ENCODE measurements around the gene IL21R.

Gene IL21R

DNA sequence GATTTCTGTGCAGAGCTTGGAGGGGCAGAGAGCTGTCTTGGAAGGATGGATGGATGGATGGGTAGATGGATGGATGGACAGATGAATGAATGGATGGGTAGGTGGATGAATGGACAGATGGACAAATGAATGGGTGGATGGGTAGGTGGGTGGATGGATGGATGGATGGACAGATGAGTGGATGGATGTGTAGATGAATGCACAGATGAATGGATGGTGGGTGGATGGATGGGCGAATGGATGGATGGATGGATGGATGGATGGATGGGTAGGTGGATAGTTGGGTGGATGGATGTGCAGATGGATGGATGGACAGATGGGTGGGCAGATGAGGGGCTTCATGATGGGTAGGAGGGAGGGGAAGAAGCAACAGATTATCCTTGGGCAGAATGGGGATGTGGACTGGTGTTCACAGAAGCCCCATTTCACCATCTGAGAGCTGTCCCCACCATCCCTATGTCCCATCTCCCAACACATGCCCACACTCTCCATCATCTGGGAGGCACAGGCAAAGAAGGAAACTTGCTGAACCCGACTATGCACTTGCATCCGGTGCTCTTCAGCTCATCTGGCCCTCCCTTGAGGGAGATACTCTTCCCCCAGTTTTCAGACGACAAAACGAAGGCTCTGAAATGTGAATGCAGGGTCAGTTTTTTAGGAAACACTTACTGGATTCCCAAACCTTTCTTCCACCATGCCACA, 57.2 kb downstream of the IL21R start:
- H3K4me3 Mint-ChIP-seq: no peak overlapping the region
- H3K27me3 Mint-ChIP-seq: peaks cover 13% of the 10 kb centered on the region
- H3K4me1 Mint-ChIP-seq (ENCODE audit: low read depth): peaks cover 28% of the 10 kb centered on the region
- intact Hi-C loops (cut with micrococcal nuclease): loop anchor here (5.0 to 10.0 kb wide), 2 partner anchors 224 to 282 kb away; no protein-coding TSS in a partner anchor
- H3K27ac Mint-ChIP-seq: no peak overlapping the region
- no peaks in the 10 kb centered on the region for H3K9me3 Mint-ChIP-seq
- peaks cover 56% of the 10 kb centered on the region for H3K36me3 Mint-ChIP-seq (ENCODE audit: low read depth)

GRCh38 chr16:27460213-27460612, 58.2 kb downstream of the IL21R start:
- Mint-ChIP-seq H3K9me3 (no peaks in the 10 kb centered on the region), H3K4me3 (no peak overlapping the region), H3K36me3 (ENCODE audit: low read depth) (peaks cover 67% of the 10 kb centered on the region), H3K27me3 (peaks cover 7% of the 10 kb centered on the region), H3K27ac (no peak overlapping the region), H3K4me1 (ENCODE audit: low read depth) (peaks cover 28% of the 10 kb centered on the region)
- intact Hi-C loops (cut with micrococcal nuclease): no loop called here

DNA sequence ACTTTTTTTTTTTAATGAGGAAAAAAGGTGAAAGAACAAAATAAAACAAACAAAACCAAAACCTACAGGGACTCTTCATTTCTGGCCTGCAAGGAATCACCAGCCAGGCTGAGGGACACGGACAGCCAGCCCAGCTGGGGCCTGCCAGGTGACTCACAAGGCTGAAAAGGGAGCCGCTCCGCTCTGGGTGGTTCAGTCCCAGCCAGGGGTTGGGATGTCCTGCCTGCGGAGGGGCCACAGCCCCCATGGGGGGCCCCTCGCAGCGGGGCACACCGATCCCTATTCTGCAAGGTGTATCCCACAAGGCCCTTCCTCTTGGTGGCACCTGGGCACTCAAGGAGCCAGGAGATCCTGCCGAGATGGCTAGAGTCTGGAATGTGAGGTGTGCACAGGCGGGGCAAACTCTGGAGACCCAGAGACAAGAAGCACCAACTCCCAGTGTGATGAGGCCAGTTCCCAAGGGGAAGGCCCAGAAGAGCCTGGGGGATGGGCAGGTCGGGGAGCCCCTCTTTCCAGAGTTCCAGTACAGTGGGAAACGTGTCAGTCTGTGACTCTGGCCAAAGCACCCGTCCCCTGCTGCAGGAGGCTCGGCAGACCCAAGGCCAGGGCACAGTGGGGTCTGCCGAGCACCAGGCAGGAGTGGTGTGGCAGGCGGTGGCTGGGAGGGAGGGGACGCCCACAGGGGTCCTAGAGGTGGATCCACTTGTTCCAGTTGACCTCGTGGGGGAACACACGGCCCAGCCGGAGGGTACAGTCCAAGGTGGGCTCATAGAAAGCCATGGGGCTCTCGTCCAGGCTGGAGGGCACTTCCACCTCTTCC, 58.9 kb downstream of the IL21R start:
- peaks cover 73% of the 10 kb centered on the region for H3K36me3 Mint-ChIP-seq (ENCODE audit: low read depth)
- peaks cover 2% of the 10 kb centered on the region for H3K27me3 Mint-ChIP-seq
- peaks cover 22% of the 10 kb centered on the region for H3K4me1 Mint-ChIP-seq (ENCODE audit: low read depth)
- no peak overlapping the region for H3K27ac Mint-ChIP-seq
- H3K9me3 Mint-ChIP-seq: no peaks in the 10 kb centered on the region
- intact Hi-C loops (cut with micrococcal nuclease): no loop called here
- H3K4me3 Mint-ChIP-seq: no peak overlapping the region

DNA sequence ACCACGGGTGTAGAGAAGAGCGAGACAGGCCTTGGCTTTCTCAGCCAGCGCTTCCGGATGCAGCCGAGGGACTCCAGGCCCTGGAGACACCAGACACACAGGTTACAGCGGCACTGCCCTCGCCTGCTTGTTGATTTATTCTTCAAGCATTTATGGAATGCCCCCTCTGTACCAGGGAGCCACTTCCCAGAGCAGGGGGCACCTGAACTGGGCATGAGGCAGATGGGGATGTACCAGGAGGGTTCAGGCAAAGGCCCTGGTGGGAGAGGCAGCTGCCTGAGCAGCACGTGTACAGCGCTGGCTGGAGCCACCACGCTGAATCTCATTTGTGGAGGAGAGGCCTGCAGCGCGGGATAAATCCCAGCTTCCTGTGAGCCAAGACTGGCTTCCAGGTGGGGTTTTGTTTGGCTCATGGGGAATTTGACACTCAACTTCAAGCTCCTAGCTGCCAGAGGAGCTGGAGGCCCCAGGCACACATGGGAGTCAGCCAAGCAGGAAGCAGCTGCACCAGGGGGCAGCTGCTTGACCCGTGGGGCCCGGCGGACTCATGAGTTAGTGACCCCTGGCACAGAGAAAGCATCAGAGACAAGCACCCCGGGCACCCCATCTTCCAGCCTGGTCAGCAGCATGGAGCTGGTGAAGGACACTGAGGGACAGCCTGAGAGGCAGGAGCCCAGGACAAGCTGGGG, 59.7 kb downstream of the IL21R start:
- Mint-ChIP-seq H3K27me3 (no peaks in the 10 kb centered on the region), H3K36me3 (ENCODE audit: low read depth) (peaks cover 81% of the 10 kb centered on the region), H3K4me1 (ENCODE audit: low read depth) (peaks cover 16% of the 10 kb centered on the region), H3K9me3 (no peaks in the 10 kb centered on the region), H3K27ac (no peak overlapping the region), H3K4me3 (no peak overlapping the region)
- intact Hi-C loops (cut with micrococcal nuclease): no loop called here

- Mint-ChIP-seq H3K36me3 (ENCODE audit: low read depth) (peaks cover 88% of the 10 kb centered on the region), H3K27ac (no peak overlapping the region), H3K9me3 (no peaks in the 10 kb centered on the region), H3K4me1 (ENCODE audit: low read depth) (peaks cover 9% of the 10 kb centered on the region), H3K27me3 (no peaks in the 10 kb centered on the region), H3K4me3 (no peak overlapping the region)
- intact Hi-C loops (cut with micrococcal nuclease): no loop called here
These were observed 60.3 kb downstream of the IL21R start for GRCh38 chr16:27462200-27462845.

GRCh38 chr16:27462846-27463682, 61.1 kb downstream of the IL21R start:
- peaks cover 4% of the 10 kb centered on the region for H3K4me1 Mint-ChIP-seq (ENCODE audit: low read depth)
- intact Hi-C loops (cut with micrococcal nuclease): no loop called here
- no peak overlapping the region for H3K27ac Mint-ChIP-seq
- H3K36me3 Mint-ChIP-seq (ENCODE audit: low read depth): peaks cover 95% of the 10 kb centered on the region
- H3K4me3 Mint-ChIP-seq: no peak overlapping the region
- H3K27me3 Mint-ChIP-seq: no peaks in the 10 kb centered on the region
- H3K9me3 Mint-ChIP-seq: no peaks in the 10 kb centered on the region

DNA sequence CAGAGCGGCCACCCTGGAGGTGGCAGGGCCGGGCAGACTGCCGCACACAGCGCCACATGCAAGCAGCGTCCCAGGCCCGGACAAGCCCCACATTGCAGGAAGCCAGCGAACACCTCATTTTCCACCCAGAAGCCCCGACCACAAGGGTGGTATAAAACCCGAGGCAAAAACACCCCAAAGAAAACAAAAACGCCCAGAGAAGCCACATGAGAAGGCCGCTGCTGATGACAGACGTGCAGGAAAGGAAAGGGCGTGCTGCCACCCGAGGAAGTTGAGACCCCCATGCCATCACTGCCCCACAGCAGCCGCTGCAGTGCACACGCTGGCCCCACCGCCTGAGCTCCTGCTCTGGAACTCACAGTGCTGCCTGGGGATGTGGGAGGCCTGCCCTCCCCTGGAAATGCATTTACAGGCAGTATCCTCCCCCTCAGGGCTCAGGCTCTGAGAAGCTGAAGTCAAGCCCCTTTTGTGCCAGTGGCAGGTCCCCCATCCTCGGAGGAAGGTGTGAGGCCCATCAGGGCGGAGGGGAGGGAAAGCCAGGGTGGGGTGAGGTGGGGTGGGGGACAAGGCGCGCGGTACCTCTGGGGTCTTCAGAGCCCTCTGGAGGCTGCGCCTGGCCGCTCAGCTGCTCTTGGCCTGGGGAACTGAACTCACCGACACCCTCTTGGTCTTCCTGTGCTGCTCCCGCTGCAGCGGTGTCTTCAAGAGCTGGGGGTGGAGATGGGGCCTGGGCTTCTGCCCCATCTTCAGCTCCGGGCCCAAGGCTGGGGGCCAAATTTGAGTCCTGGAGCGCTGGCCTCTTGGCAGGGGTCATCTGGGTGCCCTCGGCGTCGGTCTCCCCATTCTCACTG, 62.0 kb downstream of the IL21R start:
- H3K9me3 Mint-ChIP-seq: no peaks in the 10 kb centered on the region
- intact Hi-C loops (cut with micrococcal nuclease): no loop called here
- H3K27me3 Mint-ChIP-seq: no peaks in the 10 kb centered on the region
- no peak overlapping the region for H3K27ac Mint-ChIP-seq
- H3K4me3 Mint-ChIP-seq: no peak overlapping the region
- peaks cover 100% of the 10 kb centered on the region for H3K36me3 Mint-ChIP-seq (ENCODE audit: low read depth)
- no peaks in the 10 kb centered on the region for H3K4me1 Mint-ChIP-seq (ENCODE audit: low read depth)

DNA sequence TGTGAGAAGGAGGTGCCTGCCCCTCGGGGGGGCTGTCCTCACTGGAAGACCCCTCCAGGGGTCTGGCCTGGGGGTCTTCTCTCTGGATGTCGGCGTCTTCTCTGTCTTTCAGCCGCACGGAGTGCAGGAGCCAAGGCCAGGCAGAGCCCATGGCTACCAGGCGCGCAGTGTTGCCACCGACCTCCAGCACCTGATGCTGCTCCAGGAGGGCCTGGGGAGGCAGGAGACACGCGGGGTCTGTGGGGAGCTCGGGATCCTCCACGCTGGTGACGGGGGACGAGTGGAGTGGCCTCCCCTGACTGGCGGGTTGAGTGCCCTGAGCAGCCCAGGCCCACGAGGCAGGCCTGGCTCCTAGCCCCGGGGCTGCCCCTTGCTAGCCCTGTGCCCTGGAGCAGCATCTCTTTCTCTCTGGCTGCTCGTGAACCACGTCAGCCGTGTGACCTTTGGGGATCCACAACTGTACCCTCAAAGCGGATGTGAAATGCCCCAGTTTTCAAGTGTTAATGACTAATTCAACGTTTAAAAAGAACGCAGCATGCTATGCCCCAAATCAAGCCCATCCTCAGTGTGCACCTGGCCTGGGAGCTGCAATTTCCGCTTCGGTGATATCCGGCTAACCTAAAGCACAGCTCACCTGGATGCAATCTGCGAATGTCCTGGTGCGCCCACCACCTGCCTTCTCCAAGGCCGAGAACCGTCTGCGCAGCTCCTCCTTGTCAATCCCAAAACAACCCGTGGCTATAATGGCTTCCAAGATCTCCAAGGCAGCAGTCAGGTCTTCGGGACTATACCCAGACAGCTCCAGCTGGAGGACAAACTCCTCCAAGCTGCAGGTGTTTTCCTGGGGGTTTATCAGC, 62.9 kb downstream of the IL21R start:
- H3K27ac Mint-ChIP-seq: no peak overlapping the region
- H3K9me3 Mint-ChIP-seq: no peaks in the 10 kb centered on the region
- peaks cover 100% of the 10 kb centered on the region for H3K36me3 Mint-ChIP-seq (ENCODE audit: low read depth)
- H3K4me3 Mint-ChIP-seq: no peak overlapping the region
- H3K27me3 Mint-ChIP-seq: no peaks in the 10 kb centered on the region
- H3K4me1 Mint-ChIP-seq (ENCODE audit: low read depth): no peaks in the 10 kb centered on the region
- intact Hi-C loops (cut with micrococcal nuclease): no loop called here

GRCh38 chr16:27465483-27465879, 63.5 kb downstream of the IL21R start:
- Mint-ChIP-seq H3K27ac (no peak overlapping the region), H3K4me1 (ENCODE audit: low read depth) (peaks cover under 1% of the 10 kb centered on the region), H3K9me3 (no peaks in the 10 kb centered on the region), H3K36me3 (ENCODE audit: low read depth) (peaks cover 100% of the 10 kb centered on the region), H3K4me3 (no peak overlapping the region), H3K27me3 (no peaks in the 10 kb centered on the region)
- intact Hi-C loops (cut with micrococcal nuclease): no loop called here

DNA sequence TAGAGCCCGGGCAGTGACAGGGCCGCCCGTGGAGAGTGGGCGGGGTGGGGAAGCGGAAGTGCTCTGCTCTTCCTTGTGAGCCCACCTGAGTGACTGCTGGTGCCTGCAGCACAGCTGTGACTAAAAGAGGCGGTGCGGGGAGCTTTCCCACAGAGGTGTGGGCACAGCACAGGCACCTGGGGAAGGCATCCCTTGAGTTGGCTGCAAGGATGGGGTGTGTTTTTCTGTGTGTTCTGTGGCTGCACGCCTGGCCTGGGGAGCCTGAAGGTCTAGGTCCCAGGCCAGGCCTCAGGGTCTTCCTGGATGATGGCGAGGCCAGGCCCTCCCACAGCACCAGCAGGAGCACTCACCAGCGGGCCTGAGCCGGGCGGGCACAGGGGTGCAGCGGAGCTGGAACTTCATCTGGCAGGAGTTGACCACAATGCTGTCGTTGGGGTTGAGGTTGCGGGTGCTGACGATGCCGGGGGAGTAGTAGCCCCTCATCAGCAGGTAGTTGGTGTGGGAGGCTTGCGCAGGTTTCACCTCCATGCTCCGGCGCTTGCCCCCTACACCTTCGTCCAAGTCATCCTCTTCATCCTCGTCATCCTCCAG, 67.1 kb downstream of the IL21R start:
- Mint-ChIP-seq H3K27me3 (no peaks in the 10 kb centered on the region), H3K9me3 (no peaks in the 10 kb centered on the region), H3K4me1 (ENCODE audit: low read depth) (peaks cover 9% of the 10 kb centered on the region), H3K4me3 (no peak overlapping the region), H3K27ac (no peak overlapping the region), H3K36me3 (ENCODE audit: low read depth) (peaks cover 99% of the 10 kb centered on the region)
- intact Hi-C loops (cut with micrococcal nuclease): no loop called here

DNA sequence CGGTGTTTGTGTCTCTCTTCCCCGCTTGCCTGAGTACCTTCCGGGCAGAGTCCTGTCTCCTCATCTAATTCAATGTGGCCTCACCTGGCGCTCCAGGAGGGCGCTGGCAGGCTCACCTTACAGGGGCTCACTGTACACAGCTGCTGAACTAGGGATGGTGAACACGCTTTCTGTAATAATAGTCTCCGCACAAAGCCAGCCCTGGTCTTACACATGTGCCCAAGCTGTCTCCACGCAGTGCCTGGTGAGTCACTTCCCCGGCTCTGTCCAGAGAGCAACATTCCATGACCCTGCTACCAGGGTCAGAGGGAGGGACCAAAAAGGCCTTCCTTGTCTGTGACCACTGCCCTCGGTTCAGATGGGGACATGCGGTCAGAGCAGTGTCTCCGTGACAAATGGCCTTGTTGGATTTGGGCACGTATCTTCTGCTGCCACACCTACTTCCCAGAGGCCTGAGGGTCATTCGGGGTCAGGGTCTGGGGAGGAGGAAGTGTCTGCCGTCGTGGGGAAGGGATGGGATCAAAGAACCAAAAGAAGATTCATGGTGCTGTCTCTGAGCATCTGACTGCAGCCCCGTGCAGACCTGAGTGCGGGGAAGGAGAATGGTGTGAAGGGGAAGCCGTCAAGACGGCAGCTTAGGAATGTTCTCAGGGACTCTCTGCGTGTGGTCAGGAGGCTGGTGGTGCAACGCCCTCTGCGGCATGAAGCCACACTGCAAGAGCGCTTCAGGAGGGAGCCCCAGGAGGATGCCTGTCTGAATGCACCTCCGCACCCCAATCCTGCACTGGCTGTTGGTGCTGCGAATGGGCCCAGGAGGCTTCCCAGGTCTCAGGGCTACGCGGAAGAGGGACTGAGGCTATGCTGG, 68.8 kb downstream of the IL21R start:
- Mint-ChIP-seq H3K27me3 (no peaks in the 10 kb centered on the region), H3K4me1 (ENCODE audit: low read depth) (peaks cover 9% of the 10 kb centered on the region), H3K4me3 (no peak overlapping the region), H3K36me3 (ENCODE audit: low read depth) (peaks cover 99% of the 10 kb centered on the region), H3K9me3 (no peaks in the 10 kb centered on the region), H3K27ac (no peak overlapping the region)
- intact Hi-C loops (cut with micrococcal nuclease): no loop called here

All from dendritic cell treated with granulocyte-macrophage colony-stimulating factor and Interleukin-4, amounts not matched to agents 40 ng/mL and 50 ng/mL, for 4 days (primary cell).